ENCODE data around the gene MARCKS. TPM values are rescaled to one million over a fixed set of nuclear protein-coding genes. Genes with fewer than 3 reads are reported as not detected.

The MARCKS gene
- total RNA-seq, 1 donor from 2014 or later = 498 TPM

- DNase-seq (ENCODE audit: low spot score in 2 of 2) = no peak
- FAIRE-seq = no peak
Measured at GRCh38 chr6:113848811-113849210, 8.3 kb upstream of the MARCKS start.

GRCh38 chr6:113853252-113853651, 3.9 kb upstream of the MARCKS start:
- no peak for DNase-seq (ENCODE audit: low spot score in 2 of 2)
- FAIRE-seq = no peak

- FAIRE-seq (no peak), DNase-seq (ENCODE audit: low spot score in 2 of 2) (peak; percentile 69 to 76)
Measured at GRCh38 chr6:113854531-113855499, 2.3 kb upstream of the MARCKS start.

- no peak for FAIRE-seq
- peak; percentile 24 to 52 for DNase-seq (ENCODE audit: low spot score in 2 of 2)
Measured at GRCh38 chr6:113855500-113856374, 1.4 kb upstream of the MARCKS start.

- DNase-seq (ENCODE audit: low spot score in 2 of 2) = no peak
- no peak for FAIRE-seq
Measured at GRCh38 chr6:113856375-113856624, 845 bp upstream of the MARCKS start.

GRCh38 chr6:113857556-113858479, 673 bp downstream of the MARCKS start:
- FAIRE-seq (no peak), DNase-seq (ENCODE audit: low spot score in 2 of 2) (peak; percentile 43 to 66)

GRCh38 chr6:113858480-113859348, 1.6 kb downstream of the MARCKS start:
- FAIRE-seq (no peak), DNase-seq (ENCODE audit: low spot score in 2 of 2) (peak; percentile 90 to 94)

GRCh38 chr6:113859349-113860180, 2.4 kb downstream of the MARCKS start:
- DNase-seq (ENCODE audit: low spot score in 2 of 2) (peak; percentile 38 to 65), FAIRE-seq (no peak)

GRCh38 chr6:113860181-113860955, 3.2 kb downstream of the MARCKS start:
- peak; percentile 44 to 59 for DNase-seq (ENCODE audit: low spot score in 2 of 2)
- FAIRE-seq = no peak

GRCh38 chr6:113862112-113862511, 5.0 kb downstream of the MARCKS start:
- DNase-seq (ENCODE audit: low spot score in 2 of 2) (no peak), FAIRE-seq (peak; percentile 19)

GRCh38 chr6:113870917-113871316, 13.8 kb downstream of the MARCKS start:
- FAIRE-seq = no peak
- DNase-seq (ENCODE audit: low spot score in 2 of 2) = no peak

GRCh38 chr6:113871975-113872374, 14.8 kb downstream of the MARCKS start:
- FAIRE-seq (no peak), DNase-seq (ENCODE audit: low spot score in 2 of 2) (no peak)

GRCh38 chr6:113873043-113873667, 16.0 kb downstream of the MARCKS start:
- DNase-seq (ENCODE audit: low spot score in 2 of 2) = no peak
- no peak for FAIRE-seq

GRCh38 chr6:113875470-113875869, 18.3 kb downstream of the MARCKS start:
- DNase-seq (ENCODE audit: low spot score in 2 of 2) (no peak), FAIRE-seq (no peak)

- no peak for FAIRE-seq
- DNase-seq (ENCODE audit: low spot score in 2 of 2) = no peak
Measured at GRCh38 chr6:113876695-113877094, 19.6 kb downstream of the MARCKS start.

- FAIRE-seq (peak; percentile 59), DNase-seq (ENCODE audit: low spot score in 2 of 2) (peak in 1 of 2 donors; percentile 31)
Measured at GRCh38 chr6:113879186-113880096, 22.3 kb downstream of the MARCKS start.

All from frontal cortex (tissue), 4 donors.